Adrenal gland (tissue), 12 donors: ENCODE data around the gene PRKCA. TPM values are rescaled to one million over a fixed set of nuclear protein-coding genes. Genes with fewer than 3 reads are reported as not detected.

Experiments used
- DNase-seq, 7 donors: peaks; one replicate each; pipeline ENCODE4 v3.0.0-alpha.2; 2019 to 2020
- H3K27ac ChIP-seq, 5 donors: fragments of 200-600 bp; sonication (generic) in 4 of 5; 1 replicate in 3 of 5; 2 replicates in 2 of 5; pipeline versions ENCODE4 v1.5.1 to v1.8.0; 2016 to 2020; ENCODE audit warnings: mild to moderate bottlenecking in 1 of 5
- H3K27me3 ChIP-seq: fragments of 200-600 bp; 2 replicates; pipeline ENCODE4 v1.8.0; 2021
- H3K36me3 ChIP-seq, 2 donors: fragments of 200-600 bp; replicated peaks in 1 of 2; 1 replicate in 1 of 2; 2 replicates in 1 of 2; pipeline versions ENCODE4 v1.5.1 to v1.8.0; 2018 to 2022
- H3K4me1 ChIP-seq, 2 donors: fragments of 200-600 bp; replicated peaks in 1 of 2; 1 replicate in 1 of 2; 2 replicates in 1 of 2; pipeline versions ENCODE4 v1.5.1 to v1.8.0; 2018 to 2021
- H3K4me3 ChIP-seq, 4 donors: fragments of 200-600 bp; sonication (generic) in 3 of 4; one replicate each; pipeline ENCODE4 v1.5.1; 2016 to 2018
- H3K9me3 ChIP-seq, 3 donors: fragments of 200-600 bp; sonication (generic) in 1 of 3; replicated peaks in 1 of 3; 1 replicate in 2 of 3; 2 replicates in 1 of 3; pipeline versions ENCODE4 v1.5.1 to v1.8.0; 2016 to 2021
- CTCF ChIP-seq, 6 experiments: fragments of 450-650 bp in 4 of 6; fragments of 200-600 bp in 2 of 6; sonication (generic) in 1 of 6; IDR thresholded peaks; 1 replicate in 5 of 6; 2 replicates in 1 of 6; pipeline versions ENCODE4 v1.5.1 to v1.8.0; 2016 to 2021; ENCODE audit warnings: antibody characterized with exemption in 6 of 6, mild to moderate bottlenecking in 2 of 6, moderate library complexity in 1 of 6
- POLR2A ChIP-seq, 2 donors: fragments of 450-650 bp; IDR thresholded peaks; one replicate each; pipeline ENCODE4 v1.6.1; 2017; ENCODE audit warnings: antibody characterized with exemption in 2 of 2, mild to moderate bottlenecking in 2 of 2, moderate library complexity in 1 of 2
- WGBS, 4 donors: extraction: QIAGEN DNeasy Blood & Tissue Kit in 2 of 4; methylation state at CpG; one replicate each; pipeline versions ENCODE4 v1.1.5 to v1.1.7; 2013 to 2017; 5-methylcytosine and 5-hydroxymethylcytosine counted together
- intact Hi-C, 2 donors: fragments of 100-400 bp; cut with DNase I; formaldehyde crosslinking; loops; one replicate each; pipeline versions ENCODE4 v1.14.1 to v1.15.0; 2022 to 2023
- polyA plus RNA-seq, 3 donors: library from polyadenylated mRNA; stranded (reverse); fragments of 200-250 nt in 2 of 3; fragments of 350-450 nt in 1 of 3; fragmentation: Illumina TruSeq in 1 of 3; extraction: RNeasy Lipid Tissue Mini Kit (QIAGEN cat#74804) in 1 of 3; gene quantifications; one replicate each; pipeline ENCODE4 v1.2.3, GENCODE V29; 2013 to 2014
- total RNA-seq, 9 donors: library from RNA; depleted of rRNA in 4 of 9; stranded (reverse); fragments of >200 nt in 4 of 9; fragments of 120-200 nt in 1 of 9; fragmentation: NEBNext Ultra II Directional in 1 of 9; extraction: Animal tissue kit (Norgen Biotek cat#: 25700) in 1 of 9; gene quantifications; one replicate each; pipeline versions ENCODE4 v1.1.0 to v1.2.4, GENCODE V29; 2013 to 2023
- donor health status: healthy with polysubstance abuse.
- donor health status: Bipolar disorder and iron deficiency.
- donor health status: DM: yes; HTN: yes; CAD: no.
- donor health status: DM: no; HTN: no; CAD: no.
- donor health status: DM: no; HTN: no; CAD: no.
- donor health status: DM: yes; HTN: yes; CAD: no.

The PRKCA gene
- total and polyA plus RNA-seq, 12 donors = 15.1 to 202 (median 84.1) TPM

DNA sequence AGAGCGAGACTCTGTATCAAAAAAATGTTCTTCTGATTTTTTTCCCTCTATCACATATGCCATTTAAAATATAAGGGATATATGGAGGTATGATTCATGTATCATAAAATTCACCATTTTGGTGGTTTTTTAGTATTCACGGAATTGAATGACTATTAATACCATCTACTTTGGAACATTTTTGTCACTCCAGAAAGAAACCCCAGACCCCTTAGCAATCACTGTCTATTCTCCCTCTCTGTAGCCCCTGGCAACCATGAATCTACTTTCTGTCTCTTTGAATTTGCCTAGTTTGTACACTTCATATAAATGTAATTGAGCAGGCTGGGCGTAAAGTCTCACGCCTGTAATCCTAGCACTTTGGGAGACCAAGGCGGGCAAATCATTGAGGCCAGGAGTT lies 75.9 kb downstream of the PRKCA start:
- no peak overlapping the region for H3K27ac ChIP-seq
- H3K4me1 ChIP-seq = peaks cover 5 to 30% of the 10 kb centered on the region in 2 donors
- intact Hi-C loops = no loop called here
- H3K36me3 ChIP-seq = no peaks in the 10 kb centered on the region
- 96 to 98% (median 97%) methylated on average over 5 of the region's 5 CpGs for WGBS, 4 donors
- H3K9me3 ChIP-seq = no peaks in the 10 kb centered on the region
- no peak for DNase-seq
- H3K27me3 ChIP-seq = no peaks in the 10 kb centered on the region
- H3K4me3 ChIP-seq = no peak overlapping the region
- TF ChIP-seq POLR2A (IDR thresholded peaks at IDR 0.05) (no peak), CTCF (IDR thresholded peaks at IDR 0.05) (no peak)

- Histone ChIP-seq H3K36me3 (no peaks in the 10 kb centered on the region), H3K4me3 (no peak overlapping the region), H3K9me3 (no peaks in the 10 kb centered on the region), H3K4me1 (peaks cover 5 to 23% of the 10 kb centered on the region in 2 donors), H3K27ac (no peak overlapping the region), H3K27me3 (no peaks in the 10 kb centered on the region)
- intact Hi-C loops = no loop called here
- 28 to 34% (median 31%) methylated on average over 4 of the region's 4 CpGs for WGBS, 4 donors
- TF ChIP-seq POLR2A (IDR thresholded peaks at IDR 0.05) (no peak), CTCF (IDR thresholded peaks at IDR 0.05) (no peak)
- DNase-seq = no peak
These were observed 77.1 kb downstream of the PRKCA start for GRCh38 chr17:66379544-66379943.

DNA sequence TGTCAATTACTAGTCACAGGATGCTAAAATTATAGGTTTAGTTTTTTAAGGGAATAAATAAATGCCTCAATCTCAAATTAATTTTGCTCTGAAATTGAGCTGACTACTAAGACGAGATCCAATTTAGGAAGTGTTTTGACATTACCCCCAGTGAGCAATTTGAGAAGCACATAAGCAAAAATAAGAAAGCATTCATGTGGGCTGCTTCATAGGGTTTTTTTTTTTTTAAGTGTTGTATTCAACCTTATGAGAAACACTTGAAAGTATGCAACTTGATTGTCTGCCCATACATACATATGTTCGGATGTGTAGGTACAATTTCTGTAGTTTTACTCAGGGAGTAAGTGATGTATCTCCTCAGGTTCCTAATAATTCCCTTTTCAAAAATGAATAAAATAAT lies 77.6 kb downstream of the PRKCA start:
- Histone ChIP-seq H3K4me3 (no peak overlapping the region), H3K27ac (no peak overlapping the region), H3K36me3 (no peaks in the 10 kb centered on the region), H3K27me3 (no peaks in the 10 kb centered on the region), H3K9me3 (no peaks in the 10 kb centered on the region), H3K4me1 (peaks cover 5 to 19% of the 10 kb centered on the region in 2 donors)
- intact Hi-C loops = no loop called here
- no peak for DNase-seq
- no peak for TF ChIP-seq POLR2A (IDR thresholded peaks at IDR 0.05)
- no peak for TF ChIP-seq CTCF (IDR thresholded peaks at IDR 0.05)
- WGBS, 4 donors = 46 to 49% (median 47%) methylated on average over 2 of the region's 2 CpGs

- WGBS, 4 donors = 78 to 88% (median 83%) methylated on average over 4 of the region's 4 CpGs
- H3K4me1 ChIP-seq = peaks cover 5 to 18% of the 10 kb centered on the region in 2 donors
- H3K9me3 ChIP-seq = no peaks in the 10 kb centered on the region
- intact Hi-C loops = no loop called here
- H3K4me3 ChIP-seq = no peak overlapping the region
- no peaks in the 10 kb centered on the region for H3K36me3 ChIP-seq
- no peak overlapping the region for H3K27ac ChIP-seq
- no peaks in the 10 kb centered on the region for H3K27me3 ChIP-seq
- peak in 1 of 7 donors; percentile 12 for DNase-seq
- TF ChIP-seq POLR2A (IDR thresholded peaks at IDR 0.05) (no peak), CTCF (IDR thresholded peaks at IDR 0.05) (no peak)
These were observed 79.4 kb downstream of the PRKCA start for GRCh38 chr17:66381701-66382362.
